Kidney (tissue), 14 donors: ENCODE measurements around the gene DDX60. TPM values are rescaled to one million over a fixed set of nuclear protein-coding genes. Genes with fewer than 3 reads are reported as not detected.
A peak's percentile ranks its signal among the peaks of the same experiment; 100 is the strongest.

ENCODE experiments used
- DNase-seq, 5 donors: peaks; one replicate each; pipeline ENCODE4 v3.0.0-alpha.2; 2013 to 2020
- FAIRE-seq: peaks from 2 replicates; lab custom pipeline; 2012; peaks lifted over from hg19 to GRCh38; lab: Jason Lieb, UNC
- H3K27ac ChIP-seq, 2 donors: one replicate each; pipeline ENCODE4 v1.7.0; 2013; ENCODE audit warnings: low read depth in 2 of 2, low read length in 2 of 2, inconsistent platforms in 1 of 2
- H3K27me3 ChIP-seq: one replicate; pipeline ENCODE4 v1.7.1; 2013; ENCODE audit warnings: low read length, inconsistent platforms; ENCODE audit not compliant: control insufficient read depth, insufficient read depth
- H3K36me3 ChIP-seq, 3 donors: one replicate each; pipeline versions ENCODE4 v1.7.0 to v1.7.1; 2013; ENCODE audit warnings: low read length in 3 of 3, control low read depth in 1 of 3, inconsistent platforms in 1 of 3; ENCODE audit not compliant: insufficient read depth in 3 of 3, control insufficient read depth in 2 of 3
- H3K4me1 ChIP-seq, 3 donors: one replicate each; pipeline versions ENCODE4 v1.7.0 to v1.7.1; 2013; ENCODE audit warnings: low read length in 3 of 3, inconsistent platforms in 1 of 3, low read depth in 1 of 3; ENCODE audit not compliant: control insufficient read depth in 2 of 3, insufficient read depth in 2 of 3
- H3K4me3 ChIP-seq, 3 donors: one replicate each; pipeline versions ENCODE4 v1.7.0 to v1.8.1; 2013; ENCODE audit warnings: low read length in 3 of 3, control low read depth in 1 of 3, inconsistent platforms in 1 of 3
- H3K9ac ChIP-seq, 3 donors: one replicate each; pipeline versions ENCODE4 v1.7.0 to v1.7.1; 2013; ENCODE audit warnings: low read length in 3 of 3, control low read depth in 1 of 3, inconsistent platforms in 1 of 3
- H3K9me3 ChIP-seq, 3 donors: one replicate each; pipeline versions ENCODE4 v1.7.0 to v1.7.1; 2013; ENCODE audit warnings: low read length in 3 of 3, control low read depth in 1 of 3, inconsistent platforms in 1 of 3; ENCODE audit not compliant: control insufficient read depth in 2 of 3, insufficient read depth in 1 of 3
- intact Hi-C: fragments of 100-400 bp; cut with DNase I; formaldehyde crosslinking; loops from one replicate; pipeline ENCODE4 v1.11.1; 2022
- polyA plus RNA-seq: library from polyadenylated mRNA; stranded (reverse); fragments of 350-450 nt; fragmentation: Illumina TruSeq; extraction: RNeasy Lipid Tissue Mini Kit (QIAGEN cat#74804); gene quantifications from one replicate; pipeline ENCODE4 v1.2.3, GENCODE V29; 2014; ENCODE audit warnings: low read depth, low replicate concordance; ENCODE audit not compliant: insufficient read depth
- total RNA-seq: library from RNA; stranded (reverse); fragmentation: NEBNext Ultra II Directional; extraction: Animal tissue kit (Norgen Biotek cat#: 25700); gene quantifications from one replicate; pipeline ENCODE4 v1.2.1, GENCODE V29; 2021
- TF ChIP-seq, protein P1 (sequence below): IDR thresholded peaks from 3 replicates; pipeline ENCODE4 v1.5.1; 2012; ENCODE audit warnings: mild to moderate bottlenecking, moderate library complexity, borderline replicate concordance; ENCODE audit not compliant: insufficient read depth; ENCODE audit errors: extremely low read depth
- donor health status: control.
- donor health status: control.
- donor health status: control.
- donor health status: control.
- donor health status: control.
- donor health status: DM: yes; HTN: yes; CAD: no.
- donor health status: Normal renal cell carcinoma (clear cell type).

The DDX60 gene
- total and polyA plus RNA-seq, 2 donors from 2014 or later, result 6.4 to 31.6 TPM

DNA sequence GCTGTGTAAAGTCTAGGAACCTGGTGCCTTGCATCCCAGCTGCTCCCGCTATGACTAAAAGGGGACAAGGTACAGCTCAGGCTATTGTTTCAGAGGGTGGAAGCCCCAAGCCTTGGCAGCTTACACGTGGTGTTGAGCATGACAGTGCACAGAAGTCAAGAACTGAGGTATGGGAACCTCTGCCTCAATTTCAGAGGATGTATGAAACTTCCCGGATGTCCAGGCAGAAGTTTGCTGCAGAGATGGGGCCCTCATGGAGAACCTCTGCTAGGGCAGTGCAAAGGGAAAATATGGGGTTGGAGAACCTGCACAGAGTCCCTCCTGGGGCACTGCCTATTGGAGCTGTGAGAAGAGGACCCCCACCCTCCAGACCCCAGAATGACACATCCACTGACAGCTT is 76.6 kb downstream of the DDX60 start:
- FAIRE-seq (no peak), DNase-seq (no peak)
- H3K9me3 ChIP-seq, result peaks cover 0 to 5% (median 0%) of the 10 kb centered on the region in 3 donors
- H3K27me3 ChIP-seq, result no peaks in the 10 kb centered on the region
- TF ChIP-seq, protein P1, sequence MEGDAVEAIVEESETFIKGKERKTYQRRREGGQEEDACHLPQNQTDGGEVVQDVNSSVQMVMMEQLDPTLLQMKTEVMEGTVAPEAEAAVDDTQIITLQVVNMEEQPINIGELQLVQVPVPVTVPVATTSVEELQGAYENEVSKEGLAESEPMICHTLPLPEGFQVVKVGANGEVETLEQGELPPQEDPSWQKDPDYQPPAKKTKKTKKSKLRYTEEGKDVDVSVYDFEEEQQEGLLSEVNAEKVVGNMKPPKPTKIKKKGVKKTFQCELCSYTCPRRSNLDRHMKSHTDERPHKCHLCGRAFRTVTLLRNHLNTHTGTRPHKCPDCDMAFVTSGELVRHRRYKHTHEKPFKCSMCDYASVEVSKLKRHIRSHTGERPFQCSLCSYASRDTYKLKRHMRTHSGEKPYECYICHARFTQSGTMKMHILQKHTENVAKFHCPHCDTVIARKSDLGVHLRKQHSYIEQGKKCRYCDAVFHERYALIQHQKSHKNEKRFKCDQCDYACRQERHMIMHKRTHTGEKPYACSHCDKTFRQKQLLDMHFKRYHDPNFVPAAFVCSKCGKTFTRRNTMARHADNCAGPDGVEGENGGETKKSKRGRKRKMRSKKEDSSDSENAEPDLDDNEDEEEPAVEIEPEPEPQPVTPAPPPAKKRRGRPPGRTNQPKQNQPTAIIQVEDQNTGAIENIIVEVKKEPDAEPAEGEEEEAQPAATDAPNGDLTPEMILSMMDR, result no peak
- H3K4me3 ChIP-seq, result no peak overlapping the region
- H3K36me3 ChIP-seq, result peaks cover 0 to 6% (median 0%) of the 10 kb centered on the region in 3 donors
- no peak overlapping the region for H3K27ac ChIP-seq
- intact Hi-C loops, result no loop called here
- no peaks in the 10 kb centered on the region for H3K4me1 ChIP-seq
- H3K9ac ChIP-seq, result no peak overlapping the region

DNA sequence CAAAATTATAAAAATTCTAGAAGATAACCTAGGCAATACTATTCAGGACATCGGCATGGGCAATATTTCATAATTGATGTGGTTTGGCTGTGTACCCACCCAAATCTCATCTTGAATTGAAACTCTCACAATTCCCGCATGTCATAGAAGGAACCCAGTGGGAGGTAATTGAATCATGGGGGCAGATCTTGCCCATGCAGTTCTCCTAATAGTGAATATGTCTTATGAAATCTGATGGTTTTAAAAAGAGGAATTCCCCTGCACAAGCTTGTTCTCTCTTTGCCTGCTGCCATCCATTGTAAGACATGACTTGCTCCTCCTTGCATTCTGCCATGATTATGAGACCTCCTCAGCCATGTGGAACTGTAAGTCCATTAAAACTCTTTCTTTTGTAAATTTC is 77.7 kb downstream of the DDX60 start:
- Histone ChIP-seq H3K9ac (no peak overlapping the region), H3K4me1 (no peaks in the 10 kb centered on the region), H3K9me3 (peaks cover 0 to 5% (median 0%) of the 10 kb centered on the region in 3 donors), H3K4me3 (no peak overlapping the region), H3K27me3 (no peaks in the 10 kb centered on the region), H3K36me3 (peaks cover 0 to 6% (median 0%) of the 10 kb centered on the region in 3 donors), H3K27ac (no peak overlapping the region)
- DNase-seq (no peak), FAIRE-seq (no peak)
- TF ChIP-seq, protein P1, result no peak
- intact Hi-C loops, result no loop called here

DNA sequence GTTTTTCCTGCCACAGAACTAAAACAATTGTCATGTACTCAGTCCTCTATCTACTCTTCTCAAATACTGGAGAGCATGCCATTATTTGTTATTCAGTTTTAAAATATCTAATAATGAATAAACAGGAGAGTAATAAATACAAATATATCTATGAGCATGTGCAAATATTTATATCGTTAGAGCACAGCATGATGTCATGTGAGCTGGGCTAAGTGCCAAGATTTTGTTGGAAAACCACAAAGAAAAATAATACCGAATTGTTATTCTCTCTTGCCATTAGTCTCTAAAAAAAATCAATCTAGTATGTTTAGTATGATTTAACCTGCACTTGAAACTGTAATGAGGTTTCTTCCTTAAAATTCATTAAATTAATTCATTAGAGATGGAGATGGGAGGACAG is 97.3 kb downstream of the DDX60 start:
- no peaks in the 10 kb centered on the region for H3K9me3 ChIP-seq
- FAIRE-seq (no peak), DNase-seq (peak in 1 of 5 donors; percentile 9)
- peaks cover 0 to 8% (median 2%) of the 10 kb centered on the region in 3 donors for H3K36me3 ChIP-seq
- no peak overlapping the region for H3K4me3 ChIP-seq
- H3K4me1 ChIP-seq, result no peaks in the 10 kb centered on the region
- H3K27me3 ChIP-seq, result no peaks in the 10 kb centered on the region
- no peak overlapping the region for H3K27ac ChIP-seq
- TF ChIP-seq, protein P1, result no peak
- H3K9ac ChIP-seq, result no peak overlapping the region
- intact Hi-C loops, result no loop called here

DNA sequence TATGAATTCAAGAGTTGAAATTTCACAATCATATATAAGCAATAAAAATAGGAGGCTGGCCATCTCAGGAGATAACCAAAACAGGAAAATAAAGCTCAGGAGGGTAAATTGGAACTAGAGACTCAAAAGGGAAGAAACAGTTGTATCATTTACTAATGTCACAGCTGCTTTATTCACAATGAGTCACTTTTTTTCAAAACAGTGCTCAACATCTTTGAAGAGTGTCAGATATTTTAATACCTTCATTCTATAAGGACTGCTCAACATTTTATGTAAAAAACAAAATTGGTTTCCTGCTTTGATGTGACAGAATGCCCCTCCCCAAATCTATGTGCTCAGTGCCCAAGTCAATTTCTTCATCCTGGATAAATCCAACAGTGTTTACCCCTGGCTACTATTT is 97.7 kb downstream of the DDX60 start:
- intact Hi-C loops, result no loop called here
- no peak for DNase-seq

More for the DNA sequence above, 97.7 kb downstream of the DDX60 start:
- TF ChIP-seq, protein P1, result no peak
- Histone ChIP-seq H3K36me3 (peaks cover 0 to 8% (median 2%) of the 10 kb centered on the region in 3 donors), H3K4me1 (no peaks in the 10 kb centered on the region), H3K9me3 (no peaks in the 10 kb centered on the region), H3K27me3 (no peaks in the 10 kb centered on the region), H3K9ac (no peak overlapping the region), H3K4me3 (no peak overlapping the region), H3K27ac (no peak overlapping the region)
- no peak for FAIRE-seq
